ENCODE measurements around the gene LIN54. TPM values are rescaled to one million over a fixed set of nuclear protein-coding genes. Genes with fewer than 3 reads are reported as not detected.

LIN54 gene
- polyA plus RNA-seq, 2 of the 4 experiments (the other 2 are of a cell fraction), result 6.7 to 12.7 TPM

DNA sequence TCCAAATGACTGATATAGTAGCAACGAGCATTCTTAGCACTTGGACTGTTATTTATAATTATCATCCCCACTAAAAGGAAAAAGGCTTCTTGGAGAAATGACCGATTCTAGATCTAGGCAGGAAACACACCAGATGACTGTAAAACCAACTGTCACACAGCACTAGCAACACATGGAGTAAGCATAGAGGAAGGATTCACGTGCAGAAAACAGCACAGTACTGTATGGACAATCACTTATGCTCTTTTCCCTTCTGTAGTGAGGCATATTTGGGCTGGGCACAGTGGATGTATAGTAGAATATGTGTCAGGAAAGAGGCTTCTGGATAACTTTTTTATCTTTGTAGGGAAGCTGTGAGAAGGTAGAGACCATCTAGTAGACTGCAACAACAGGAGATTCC lies 18.4 kb upstream of the LIN54 start (continued):
- TF ChIP-seq, protein P1, sequence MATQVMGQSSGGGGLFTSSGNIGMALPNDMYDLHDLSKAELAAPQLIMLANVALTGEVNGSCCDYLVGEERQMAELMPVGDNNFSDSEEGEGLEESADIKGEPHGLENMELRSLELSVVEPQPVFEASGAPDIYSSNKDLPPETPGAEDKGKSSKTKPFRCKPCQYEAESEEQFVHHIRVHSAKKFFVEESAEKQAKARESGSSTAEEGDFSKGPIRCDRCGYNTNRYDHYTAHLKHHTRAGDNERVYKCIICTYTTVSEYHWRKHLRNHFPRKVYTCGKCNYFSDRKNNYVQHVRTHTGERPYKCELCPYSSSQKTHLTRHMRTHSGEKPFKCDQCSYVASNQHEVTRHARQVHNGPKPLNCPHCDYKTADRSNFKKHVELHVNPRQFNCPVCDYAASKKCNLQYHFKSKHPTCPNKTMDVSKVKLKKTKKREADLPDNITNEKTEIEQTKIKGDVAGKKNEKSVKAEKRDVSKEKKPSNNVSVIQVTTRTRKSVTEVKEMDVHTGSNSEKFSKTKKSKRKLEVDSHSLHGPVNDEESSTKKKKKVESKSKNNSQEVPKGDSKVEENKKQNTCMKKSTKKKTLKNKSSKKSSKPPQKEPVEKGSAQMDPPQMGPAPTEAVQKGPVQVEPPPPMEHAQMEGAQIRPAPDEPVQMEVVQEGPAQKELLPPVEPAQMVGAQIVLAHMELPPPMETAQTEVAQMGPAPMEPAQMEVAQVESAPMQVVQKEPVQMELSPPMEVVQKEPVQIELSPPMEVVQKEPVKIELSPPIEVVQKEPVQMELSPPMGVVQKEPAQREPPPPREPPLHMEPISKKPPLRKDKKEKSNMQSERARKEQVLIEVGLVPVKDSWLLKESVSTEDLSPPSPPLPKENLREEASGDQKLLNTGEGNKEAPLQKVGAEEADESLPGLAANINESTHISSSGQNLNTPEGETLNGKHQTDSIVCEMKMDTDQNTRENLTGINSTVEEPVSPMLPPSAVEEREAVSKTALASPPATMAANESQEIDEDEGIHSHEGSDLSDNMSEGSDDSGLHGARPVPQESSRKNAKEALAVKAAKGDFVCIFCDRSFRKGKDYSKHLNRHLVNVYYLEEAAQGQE (IDR thresholded peaks at IDR 0.05), result no peak
- no peak for TF ChIP-seq HMGXB4 (CRISPR knock-in tag; IDR thresholded peaks at IDR 0.05; ENCODE audit: borderline replicate concordance)
- no peak for TF ChIP-seq RFX5 (IDR thresholded peaks at IDR 0.05)
- no peak for TF ChIP-seq JUN (IDR thresholded peaks at IDR 0.05)

- DNase-seq (ENCODE audit: low read depth in 1 of 2, low spot score in 1 of 2), result no peak
- Histone ChIP-seq H3K9me3 (peaks cover 19% of the 10 kb centered on the region), H3K4me1 (no peaks in the 10 kb centered on the region), H3K27ac (no peak overlapping the region), H3K4me3 (no peak overlapping the region), H3K4me2 (no peak overlapping the region)
- no peak for ATAC-seq
- ChIA-PET CTCF (interaction anchor here (0.6 kb wide), 1 partner anchor 14 kb away, joined by 3 read pairs; no protein-coding TSS in a partner anchor), POLR2A (no interaction called here)
- no peak for TF ChIP-seq RAD21 (conservative IDR thresholded peaks at IDR 0.05 in 1 of 2, IDR thresholded peaks at IDR 0.05 in 1 of 2)
- TF ChIP-seq CHD4 (IDR thresholded peaks at IDR 0.05; ENCODE audit: borderline replicate concordance), result no peak
- TF ChIP-seq RCOR1 (IDR thresholded peaks at IDR 0.05; ENCODE audit: low read depth, low read length), result no peak
- TF ChIP-seq NFE2L2 (conservative IDR thresholded peaks at IDR 0.05; ENCODE audit: low read length), result no peak
- no peak for TF ChIP-seq RFX5 (IDR thresholded peaks at IDR 0.05)
- no peak for TF ChIP-seq ZC3H11A (IDR thresholded peaks at IDR 0.05)
- TF ChIP-seq, protein P2, sequence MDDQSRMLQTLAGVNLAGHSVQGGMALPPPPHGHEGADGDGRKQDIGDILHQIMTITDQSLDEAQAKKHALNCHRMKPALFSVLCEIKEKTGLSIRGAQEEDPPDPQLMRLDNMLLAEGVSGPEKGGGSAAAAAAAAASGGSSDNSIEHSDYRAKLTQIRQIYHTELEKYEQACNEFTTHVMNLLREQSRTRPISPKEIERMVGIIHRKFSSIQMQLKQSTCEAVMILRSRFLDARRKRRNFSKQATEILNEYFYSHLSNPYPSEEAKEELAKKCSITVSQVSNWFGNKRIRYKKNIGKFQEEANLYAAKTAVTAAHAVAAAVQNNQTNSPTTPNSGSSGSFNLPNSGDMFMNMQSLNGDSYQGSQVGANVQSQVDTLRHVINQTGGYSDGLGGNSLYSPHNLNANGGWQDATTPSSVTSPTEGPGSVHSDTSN (IDR thresholded peaks at IDR 0.05), result no peak
- TF ChIP-seq GATA3 (IDR thresholded peaks at IDR 0.05; ENCODE audit: borderline replicate concordance), result no peak
- no peak for TF ChIP-seq ATOH8 (CRISPR knock-in tag; IDR thresholded peaks at IDR 0.05; ENCODE audit: low read depth)
- TF ChIP-seq, protein P3, sequence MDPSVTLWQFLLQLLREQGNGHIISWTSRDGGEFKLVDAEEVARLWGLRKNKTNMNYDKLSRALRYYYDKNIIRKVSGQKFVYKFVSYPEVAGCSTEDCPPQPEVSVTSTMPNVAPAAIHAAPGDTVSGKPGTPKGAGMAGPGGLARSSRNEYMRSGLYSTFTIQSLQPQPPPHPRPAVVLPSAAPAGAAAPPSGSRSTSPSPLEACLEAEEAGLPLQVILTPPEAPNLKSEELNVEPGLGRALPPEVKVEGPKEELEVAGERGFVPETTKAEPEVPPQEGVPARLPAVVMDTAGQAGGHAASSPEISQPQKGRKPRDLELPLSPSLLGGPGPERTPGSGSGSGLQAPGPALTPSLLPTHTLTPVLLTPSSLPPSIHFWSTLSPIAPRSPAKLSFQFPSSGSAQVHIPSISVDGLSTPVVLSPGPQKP (IDR thresholded peaks at IDR 0.05; ENCODE audit: low read depth, low read length), result no peak
- TF ChIP-seq, protein P4, sequence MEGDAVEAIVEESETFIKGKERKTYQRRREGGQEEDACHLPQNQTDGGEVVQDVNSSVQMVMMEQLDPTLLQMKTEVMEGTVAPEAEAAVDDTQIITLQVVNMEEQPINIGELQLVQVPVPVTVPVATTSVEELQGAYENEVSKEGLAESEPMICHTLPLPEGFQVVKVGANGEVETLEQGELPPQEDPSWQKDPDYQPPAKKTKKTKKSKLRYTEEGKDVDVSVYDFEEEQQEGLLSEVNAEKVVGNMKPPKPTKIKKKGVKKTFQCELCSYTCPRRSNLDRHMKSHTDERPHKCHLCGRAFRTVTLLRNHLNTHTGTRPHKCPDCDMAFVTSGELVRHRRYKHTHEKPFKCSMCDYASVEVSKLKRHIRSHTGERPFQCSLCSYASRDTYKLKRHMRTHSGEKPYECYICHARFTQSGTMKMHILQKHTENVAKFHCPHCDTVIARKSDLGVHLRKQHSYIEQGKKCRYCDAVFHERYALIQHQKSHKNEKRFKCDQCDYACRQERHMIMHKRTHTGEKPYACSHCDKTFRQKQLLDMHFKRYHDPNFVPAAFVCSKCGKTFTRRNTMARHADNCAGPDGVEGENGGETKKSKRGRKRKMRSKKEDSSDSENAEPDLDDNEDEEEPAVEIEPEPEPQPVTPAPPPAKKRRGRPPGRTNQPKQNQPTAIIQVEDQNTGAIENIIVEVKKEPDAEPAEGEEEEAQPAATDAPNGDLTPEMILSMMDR (IDR thresholded peaks at IDR 0.05), result no peak
- no peak for FAIRE-seq
Measured at GRCh38 chr4:83025563-83025962, 14.9 kb upstream of the LIN54 start.
